GM23338 (cell line): ENCODE data around the gene MCM7. TPM values are rescaled to one million over a fixed set of nuclear protein-coding genes. Genes with fewer than 3 reads are reported as not detected.

ENCODE experiments used
- ATAC-seq: fragments of 200-7000 bp; cut with Tn5 transposase; 3 replicates; pipeline ENCODE4 v1.9.1; 2020
- DNase-seq: peaks from one replicate; pipeline ENCODE4 v3.0.0-alpha.2; 2015; ENCODE audit warnings: low spot score
- H2AFZ ChIP-seq: fragments of 200-600 bp; sonication (generic); 2 replicates; pipeline ENCODE4 v1.8.0; 2016; ENCODE audit warnings: antibody characterized with exemption, mild to moderate bottlenecking, moderate library complexity
- H3F3A ChIP-seq: fragments of 200-600 bp; sonication (generic); replicated peaks from 2 replicates; pipeline ENCODE4 v1.8.0; 2017; ENCODE audit warnings: antibody characterized with exemption, mixed run types, low read depth
- H3K27ac ChIP-seq: fragments of 200-600 bp; sonication (generic); 2 replicates; pipeline ENCODE4 v1.6.1; 2016; ENCODE audit warnings: low read depth
- H3K27me3 ChIP-seq: fragments of 200-600 bp; sonication (generic); 2 replicates; pipeline ENCODE4 v1.8.0; 2016; ENCODE audit warnings: mild to moderate bottlenecking, mixed run types, moderate library complexity; ENCODE audit not compliant: insufficient read depth
- H3K36me3 ChIP-seq: fragments of 200-600 bp; sonication (generic); 2 replicates; pipeline ENCODE4 v1.8.0; 2016; ENCODE audit warnings: mild to moderate bottlenecking; ENCODE audit not compliant: insufficient read depth
- H3K4me1 ChIP-seq: fragments of 200-600 bp; sonication (generic); 2 replicates; pipeline ENCODE4 v1.8.0; 2016; ENCODE audit warnings: mild to moderate bottlenecking, moderate library complexity; ENCODE audit not compliant: insufficient read depth
- H3K4me2 ChIP-seq: fragments of 200-600 bp; sonication (generic); 2 replicates; pipeline ENCODE4 v1.7.1; 2017; ENCODE audit warnings: mixed run types
- H3K4me3 ChIP-seq: fragments of 200-600 bp; sonication (generic); 2 replicates; pipeline ENCODE4 v1.6.1; 2016; ENCODE audit warnings: mixed run types
- H3K79me2 ChIP-seq: fragments of 200-600 bp; sonication (generic); replicated peaks from 2 replicates; pipeline ENCODE4 v1.8.0; 2017; ENCODE audit warnings: mild to moderate bottlenecking; ENCODE audit not compliant: insufficient read depth
- H3K9me2 ChIP-seq: fragments of 200-600 bp; sonication (generic); 2 replicates; pipeline ENCODE4 v1.8.0; 2017; ENCODE audit not compliant: insufficient read depth
- H4K20me1 ChIP-seq: fragments of 200-600 bp; sonication (generic); replicated peaks from 2 replicates; pipeline ENCODE4 v1.8.0; 2017; ENCODE audit warnings: mild to moderate bottlenecking; ENCODE audit not compliant: insufficient read depth
- H3K27ac Mint-ChIP-seq: 2 replicates; pipeline ENCODE4 v1.8.0; 2020; ENCODE audit warnings: inconsistent platforms, mild to moderate bottlenecking, moderate library complexity, mixed read lengths
- H3K27me3 Mint-ChIP-seq: 3 replicates; pipeline ENCODE4 v1.8.0; 2022; ENCODE audit warnings: low read depth, mild to moderate bottlenecking, moderate library complexity, mixed read lengths, inconsistent platforms; ENCODE audit not compliant: insufficient read depth, poor library complexity
- H3K36me3 Mint-ChIP-seq: 3 replicates; pipeline ENCODE4 v1.8.0; 2021; ENCODE audit warnings: low read depth, mild to moderate bottlenecking, inconsistent platforms, moderate library complexity, mixed read lengths
- H3K4me1 Mint-ChIP-seq: 3 replicates; pipeline ENCODE4 v1.8.0; 2020; ENCODE audit warnings: mild to moderate bottlenecking, inconsistent platforms, mixed read lengths
- H3K4me3 Mint-ChIP-seq: 3 replicates; pipeline ENCODE4 v1.8.0; 2021; ENCODE audit warnings: moderate library complexity, mild to moderate bottlenecking, inconsistent platforms, mixed read lengths
- H3K9me3 Mint-ChIP-seq: 3 replicates; pipeline ENCODE4 v1.8.0; 2020; ENCODE audit warnings: moderate library complexity, mild to moderate bottlenecking, inconsistent platforms, mixed read lengths
- CREB1 ChIP-seq: fragments of 250-450 bp; sonication (Bioruptor Pico); IDR thresholded peaks from 2 replicates; pipeline ENCODE4 v1.5.0; 2020; ENCODE audit warnings: low read depth, mild to moderate bottlenecking, moderate library complexity
- CTCF ChIP-seq, 2 experiments: fragments of 200-600 bp in 1 of 2; sonication (generic) in 1 of 2; conservative IDR thresholded peaks; 2 replicates each; pipeline versions ENCODE4 v1.5.1 to v1.6.1; 2016 to 2017; ENCODE audit warnings: antibody characterized with exemption in 2 of 2, low read depth in 2 of 2, mild to moderate bottlenecking in 2 of 2, moderate library complexity in 1 of 2
- EZH2 ChIP-seq: fragments of 200-600 bp; sonication (generic); IDR thresholded peaks from one replicate; pipeline ENCODE4 v1.8.0; 2017; ENCODE audit warnings: antibody characterized with exemption, mild to moderate bottlenecking, low read depth; ENCODE audit not compliant: unreplicated experiment
- EZH2phosphoT487 ChIP-seq: fragments of 200-600 bp; sonication (generic); IDR thresholded peaks from one replicate; pipeline ENCODE4 v1.8.1; 2018; ENCODE audit warnings: antibody characterized with exemption; ENCODE audit not compliant: unreplicated experiment
- JUNB ChIP-seq: IDR thresholded peaks from one replicate; pipeline ENCODE4 v1.6.1; 2016; ENCODE audit warnings: antibody characterized with exemption; ENCODE audit not compliant: unreplicated experiment
- NANOG ChIP-seq: IDR thresholded peaks from 2 replicates; pipeline ENCODE4 v1.6.1; 2016; ENCODE audit warnings: antibody characterized with exemption, borderline replicate concordance
- POLR2AphosphoS5 ChIP-seq: IDR thresholded peaks from 2 replicates; pipeline ENCODE4 v1.6.1; 2016; ENCODE audit warnings: antibody characterized with exemption, low read depth
- STAT1 ChIP-seq: IDR thresholded peaks from one replicate; pipeline ENCODE4 v1.6.1; 2016; ENCODE audit warnings: antibody characterized with exemption; ENCODE audit not compliant: unreplicated experiment
- ZNF114 ChIP-seq: fragments of 250-450 bp; sonication (Bioruptor Pico); IDR thresholded peaks from 2 replicates; pipeline ENCODE4 v1.5.0; 2020; ENCODE audit warnings: mild to moderate bottlenecking, moderate library complexity
- ZNF331 ChIP-seq: fragments of 250-450 bp; sonication (Bioruptor Pico); IDR thresholded peaks from 2 replicates; pipeline ENCODE4 v1.5.0; 2020; ENCODE audit warnings: low read depth, mild to moderate bottlenecking, moderate library complexity
- ZNF462 ChIP-seq: fragments of 250-450 bp; sonication (Bioruptor Pico); IDR thresholded peaks from 2 replicates; pipeline ENCODE4 v1.5.0; 2020; ENCODE audit warnings: mild to moderate bottlenecking, moderate library complexity
- polyA plus RNA-seq: library from polyadenylated mRNA; unstranded; fragments of >200 nt; fragmentation: Nextera tagmentation; extraction: Ambion mirVana; gene quantifications from 2 replicates; pipeline ENCODE4 v1.2.1, GENCODE V29; 2016
- total RNA-seq: library from RNA; depleted of rRNA; stranded (reverse); fragments of >200 nt; shearing (Covaris generic); gene quantifications from 2 replicates; pipeline ENCODE4 v1.2.3, GENCODE V29; 2014
- TF ChIP-seq, protein P1 (sequence below): IDR thresholded peaks from one replicate; pipeline ENCODE4 v1.6.1; 2018; ENCODE audit warnings: antibody characterized with exemption; ENCODE audit not compliant: unreplicated experiment
- TF ChIP-seq, protein P2 (sequence below): IDR thresholded peaks from 2 replicates; pipeline ENCODE4 v1.6.1; 2016; ENCODE audit warnings: antibody characterized with exemption

Gene MCM7
- total and polyA plus RNA-seq, 2 experiments from 2014 or later: 140 to 285 TPM

DNA sequence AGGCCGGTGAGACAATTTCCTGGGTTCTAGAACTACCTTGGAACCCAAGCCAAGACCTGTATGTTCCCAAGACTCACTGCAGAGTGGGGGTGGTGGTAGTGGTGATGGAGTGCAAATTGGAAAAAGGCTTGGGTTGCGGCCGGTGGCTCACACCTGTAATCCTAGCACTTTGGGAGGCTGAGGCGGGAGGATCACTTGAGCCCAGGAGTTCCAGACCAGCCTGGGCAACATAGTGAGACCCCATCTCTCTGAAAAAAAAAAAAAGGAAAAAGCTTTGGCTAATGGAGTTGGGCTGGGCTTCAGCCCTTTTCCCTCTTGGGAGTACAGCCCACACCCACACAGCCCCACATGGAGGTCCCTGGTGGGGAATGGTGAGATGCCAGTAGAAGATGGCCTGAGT, 4.3 kb upstream of the MCM7 start:
- Mint-ChIP-seq H3K27me3 (peaks cover 38% of the 10 kb centered on the region), H3K4me3 (no peak overlapping the region; the same call in 2 of the 3 replicates), H3K27ac (no peak overlapping the region), H3K4me1 (peaks cover 8% of the 10 kb centered on the region), H3K36me3 (peaks cover 70% of the 10 kb centered on the region), H3K9me3 (no peaks in the 10 kb centered on the region)
- no peak for DNase-seq
- Histone ChIP-seq H3F3A (peaks cover 8% of the 10 kb centered on the region; the same call in 1 of the 2 replicates), H4K20me1 (no peaks in the 10 kb centered on the region), H2AFZ (no peak overlapping the region), H3K4me2 (no peak overlapping the region), H3K9me2 (no peaks in the 10 kb centered on the region), H3K79me2 (peaks cover 14% of the 10 kb centered on the region), H3K4me3 (no peak overlapping the region), H3K27ac (no peak overlapping the region), H3K4me1 (peaks cover 5% of the 10 kb centered on the region; the same call in 1 of the 2 replicates), H3K27me3 (no peaks in the 10 kb centered on the region), H3K36me3 (peaks cover 12% of the 10 kb centered on the region; the same call in 1 of the 2 replicates)
- ATAC-seq: no peak
- TF ChIP-seq POLR2AphosphoS5: no peak
- no peak for TF ChIP-seq CTCF (conservative IDR thresholded peaks at IDR 0.05; ENCODE audit: low read depth in 2 of 2)
- no peak for TF ChIP-seq NANOG
- no peak for TF ChIP-seq ZNF114 (CRISPR knock-in tag)
- no peak for TF ChIP-seq CREB1 (CRISPR knock-in tag)
- no peak for TF ChIP-seq ZNF462 (CRISPR knock-in tag)
- no peak for TF ChIP-seq EZH2phosphoT487
- TF ChIP-seq, protein P1, sequence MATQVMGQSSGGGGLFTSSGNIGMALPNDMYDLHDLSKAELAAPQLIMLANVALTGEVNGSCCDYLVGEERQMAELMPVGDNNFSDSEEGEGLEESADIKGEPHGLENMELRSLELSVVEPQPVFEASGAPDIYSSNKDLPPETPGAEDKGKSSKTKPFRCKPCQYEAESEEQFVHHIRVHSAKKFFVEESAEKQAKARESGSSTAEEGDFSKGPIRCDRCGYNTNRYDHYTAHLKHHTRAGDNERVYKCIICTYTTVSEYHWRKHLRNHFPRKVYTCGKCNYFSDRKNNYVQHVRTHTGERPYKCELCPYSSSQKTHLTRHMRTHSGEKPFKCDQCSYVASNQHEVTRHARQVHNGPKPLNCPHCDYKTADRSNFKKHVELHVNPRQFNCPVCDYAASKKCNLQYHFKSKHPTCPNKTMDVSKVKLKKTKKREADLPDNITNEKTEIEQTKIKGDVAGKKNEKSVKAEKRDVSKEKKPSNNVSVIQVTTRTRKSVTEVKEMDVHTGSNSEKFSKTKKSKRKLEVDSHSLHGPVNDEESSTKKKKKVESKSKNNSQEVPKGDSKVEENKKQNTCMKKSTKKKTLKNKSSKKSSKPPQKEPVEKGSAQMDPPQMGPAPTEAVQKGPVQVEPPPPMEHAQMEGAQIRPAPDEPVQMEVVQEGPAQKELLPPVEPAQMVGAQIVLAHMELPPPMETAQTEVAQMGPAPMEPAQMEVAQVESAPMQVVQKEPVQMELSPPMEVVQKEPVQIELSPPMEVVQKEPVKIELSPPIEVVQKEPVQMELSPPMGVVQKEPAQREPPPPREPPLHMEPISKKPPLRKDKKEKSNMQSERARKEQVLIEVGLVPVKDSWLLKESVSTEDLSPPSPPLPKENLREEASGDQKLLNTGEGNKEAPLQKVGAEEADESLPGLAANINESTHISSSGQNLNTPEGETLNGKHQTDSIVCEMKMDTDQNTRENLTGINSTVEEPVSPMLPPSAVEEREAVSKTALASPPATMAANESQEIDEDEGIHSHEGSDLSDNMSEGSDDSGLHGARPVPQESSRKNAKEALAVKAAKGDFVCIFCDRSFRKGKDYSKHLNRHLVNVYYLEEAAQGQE: no peak
- TF ChIP-seq STAT1: no peak
- no peak for TF ChIP-seq EZH2
- no peak for TF ChIP-seq JUNB
- no peak for TF ChIP-seq ZNF331 (CRISPR knock-in tag)
- TF ChIP-seq, protein P2, sequence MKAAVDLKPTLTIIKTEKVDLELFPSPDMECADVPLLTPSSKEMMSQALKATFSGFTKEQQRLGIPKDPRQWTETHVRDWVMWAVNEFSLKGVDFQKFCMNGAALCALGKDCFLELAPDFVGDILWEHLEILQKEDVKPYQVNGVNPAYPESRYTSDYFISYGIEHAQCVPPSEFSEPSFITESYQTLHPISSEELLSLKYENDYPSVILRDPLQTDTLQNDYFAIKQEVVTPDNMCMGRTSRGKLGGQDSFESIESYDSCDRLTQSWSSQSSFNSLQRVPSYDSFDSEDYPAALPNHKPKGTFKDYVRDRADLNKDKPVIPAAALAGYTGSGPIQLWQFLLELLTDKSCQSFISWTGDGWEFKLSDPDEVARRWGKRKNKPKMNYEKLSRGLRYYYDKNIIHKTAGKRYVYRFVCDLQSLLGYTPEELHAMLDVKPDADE: no peak
